GM18517 (cell line): ENCODE measurements around the gene TRIM48.
"Not testable (repeated sequence)": the region's sequence is repeated elsewhere in the genome, so short reads cannot be mapped to it uniquely, and the experiment has no call there.

Experiments used
- ATAC-seq: cut with Tn5 transposase; IDR thresholded peaks from one replicate; pipeline ENCODE4 v1.9.1; 2021; ENCODE audit warnings: mild to moderate bottlenecking, moderate library complexity; ENCODE audit not compliant: unreplicated experiment

The TRIM48 gene, protein sequence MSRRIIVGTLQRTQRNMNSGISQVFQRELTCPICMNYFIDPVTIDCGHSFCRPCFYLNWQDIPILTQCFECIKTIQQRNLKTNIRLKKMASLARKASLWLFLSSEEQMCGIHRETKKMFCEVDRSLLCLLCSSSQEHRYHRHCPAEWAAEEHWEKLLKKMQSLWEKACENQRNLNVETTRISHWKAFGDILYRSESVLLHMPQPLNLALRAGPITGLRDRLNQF

DNA sequence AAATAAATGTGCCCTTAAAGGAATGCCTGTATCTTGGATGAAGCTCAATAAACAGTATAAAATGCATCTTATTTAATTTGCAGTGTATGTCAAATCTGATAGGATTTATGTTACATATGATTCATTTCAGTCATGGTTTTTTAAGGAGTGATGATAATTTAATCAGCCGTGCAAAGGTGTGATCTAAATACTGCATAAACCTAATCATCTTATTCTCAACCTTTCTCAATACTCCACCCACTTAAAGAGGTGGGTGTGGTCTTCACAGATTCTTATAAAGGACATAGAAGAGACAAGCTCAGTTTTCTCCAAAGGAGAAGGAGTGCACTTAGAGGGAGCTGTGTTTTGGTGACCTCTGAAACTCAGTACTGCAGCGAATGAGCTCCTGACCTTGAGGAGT is at the start of gene TRIM48:
Gene TRIM48 (plus strand): TSS at position 301 of the 400 bp plus-strand sequence. CDS start 113 bp downstream, outside the sequence.
- ATAC-seq = not testable (repeated sequence)

DNA sequence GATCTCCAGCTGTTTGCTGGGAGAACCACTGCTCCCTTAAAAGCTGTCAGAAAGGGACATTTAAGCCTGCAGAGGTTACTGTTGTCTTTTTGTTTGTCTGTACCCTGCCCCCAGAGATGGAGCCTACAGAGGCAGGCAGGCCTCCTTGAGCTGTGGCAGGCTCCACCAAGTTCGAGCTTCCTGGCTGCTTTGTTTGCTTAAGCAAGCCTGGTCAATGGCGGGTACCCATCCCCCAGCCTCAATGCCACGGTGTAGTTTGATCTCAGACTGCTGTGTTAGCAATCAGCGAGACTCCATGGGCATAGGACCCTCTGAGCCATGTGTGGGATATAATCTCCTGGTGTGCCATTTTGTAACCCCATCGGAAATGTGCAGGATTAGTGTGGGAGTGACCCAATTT is 23.6 kb upstream of the TRIM48 start:
- not testable (repeated sequence) for ATAC-seq

DNA sequence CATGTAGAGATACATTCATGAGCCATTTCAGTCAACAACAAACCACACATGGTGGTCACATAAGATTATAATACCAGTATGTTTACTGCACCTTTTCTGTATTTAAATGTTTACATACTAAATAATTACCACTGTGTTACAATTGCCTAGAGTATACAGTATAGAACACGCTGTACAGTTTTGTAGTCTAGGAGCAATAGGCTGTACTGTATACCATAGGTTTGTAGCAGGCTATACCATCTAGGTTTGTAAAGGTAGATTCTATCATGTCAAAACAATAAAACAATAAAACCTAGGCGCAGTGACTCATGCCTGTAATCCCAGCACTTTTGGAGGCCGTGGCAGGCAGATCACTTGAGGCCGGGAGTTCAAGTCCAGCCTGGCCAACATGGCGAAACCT is 1.1 kb downstream of the TRIM48 start:
- ATAC-seq = no peak
